PFSK-1 (cell line): ENCODE measurements around the gene PRDM2.

Experiments used
- FOXP2 ChIP-seq: optimal IDR thresholded peaks from 2 replicates; pipeline ENCODE3; 2011; ENCODE audit warnings: borderline replicate concordance, control low read depth, inconsistent platforms; ENCODE audit not compliant: insufficient read depth; ENCODE audit errors: extremely low read length, extremely low read depth
- POLR2AphosphoS5 ChIP-seq: IDR thresholded peaks from 2 replicates; pipeline ENCODE4 v1.6.1; 2012; ENCODE audit warnings: low read depth, mild to moderate bottlenecking, control low read depth, low read length, moderate library complexity
- TAF1 ChIP-seq: IDR thresholded peaks from 2 replicates; pipeline ENCODE4 v1.6.1; 2012; ENCODE audit warnings: low read length, control low read depth, borderline replicate concordance; ENCODE audit not compliant: insufficient read depth

- TF ChIP-seq TAF1, result no peak
- TF ChIP-seq FOXP2, result no peak
- TF ChIP-seq POLR2AphosphoS5, result no peak
Measured at GRCh38 chr1:13762642-13763041, 62.7 kb downstream of the PRDM2 start.
